Activated CD4-positive, alpha-beta memory T cell treated with anti-CD3 and anti-CD28 coated beads for 36 hours (primary cell): ENCODE results near the gene LTO1. TPM values are rescaled to one million over a fixed set of nuclear protein-coding genes. Genes with fewer than 3 reads are reported as not detected.
"Not testable (repeated sequence)": the region's sequence is repeated elsewhere in the genome, so short reads cannot be mapped to it uniquely, and the experiment has no call there.

Experiments
- CTCF ChIA-PET: fragments of 350-600 bp; sonication (Branson Sonifier 250); formaldehyde crosslinking; loops from one replicate; lab custom pipeline; 2021; ENCODE audit warnings: antibody characterized with exemption, inconsistent platforms; lab: Charles Lee
- POLR2A ChIA-PET: fragments of 350-600 bp; sonication (Branson Sonifier 250); formaldehyde crosslinking; loops from one replicate; lab custom pipeline; 2021; ENCODE audit warnings: antibody characterized with exemption; lab: Charles Lee
- DNase-seq: peaks from one replicate; pipeline ENCODE4 v3.0.0-alpha.2; 2020
- H3K27ac Mint-ChIP-seq: one replicate; pipeline ENCODE4 v1.8.0; 2021; ENCODE audit warnings: mixed read lengths
- H3K27me3 Mint-ChIP-seq: one replicate; pipeline ENCODE4 v1.8.0; 2021; ENCODE audit warnings: mixed read lengths
- H3K36me3 Mint-ChIP-seq: one replicate; pipeline ENCODE4 v1.8.0; 2021; ENCODE audit warnings: mixed read lengths
- H3K4me1 Mint-ChIP-seq: one replicate; pipeline ENCODE4 v1.8.0; 2021; ENCODE audit warnings: low read depth, mixed read lengths
- H3K4me3 Mint-ChIP-seq: one replicate; pipeline ENCODE4 v1.8.0; 2021; ENCODE audit warnings: mild to moderate bottlenecking, mixed read lengths
- H3K9me3 Mint-ChIP-seq: one replicate; pipeline ENCODE4 v1.8.0; 2021; ENCODE audit warnings: mixed read lengths
- intact Hi-C: fragments of 100-400 bp; cut with micrococcal nuclease; formaldehyde crosslinking; loops from one replicate; pipeline ENCODE4 v1.15.1; 2023
- total RNA-seq, 2 experiments: library from RNA; stranded (reverse); gene quantifications; one replicate each; pipeline ENCODE4 v1.2.3, GENCODE V29; 2021

LTO1 gene
- total RNA-seq, 2 experiments from 2014 or later: 16.3 to 16.7 TPM

- ChIA-PET POLR2A (no interaction called here), CTCF (no interaction called here)
- no peaks in the 10 kb centered on the region for H3K9me3 Mint-ChIP-seq
- H3K4me3 Mint-ChIP-seq: no peak overlapping the region
- no peak for DNase-seq
- no peaks in the 10 kb centered on the region for H3K36me3 Mint-ChIP-seq
- intact Hi-C loops: no loop called here
- peaks cover 36% of the 10 kb centered on the region for H3K27me3 Mint-ChIP-seq
- peaks cover 2% of the 10 kb centered on the region for H3K4me1 Mint-ChIP-seq
- H3K27ac Mint-ChIP-seq: no peak overlapping the region
These were observed 23.2 kb upstream of the LTO1 start for GRCh38 chr11:69698362-69698761.

DNA sequence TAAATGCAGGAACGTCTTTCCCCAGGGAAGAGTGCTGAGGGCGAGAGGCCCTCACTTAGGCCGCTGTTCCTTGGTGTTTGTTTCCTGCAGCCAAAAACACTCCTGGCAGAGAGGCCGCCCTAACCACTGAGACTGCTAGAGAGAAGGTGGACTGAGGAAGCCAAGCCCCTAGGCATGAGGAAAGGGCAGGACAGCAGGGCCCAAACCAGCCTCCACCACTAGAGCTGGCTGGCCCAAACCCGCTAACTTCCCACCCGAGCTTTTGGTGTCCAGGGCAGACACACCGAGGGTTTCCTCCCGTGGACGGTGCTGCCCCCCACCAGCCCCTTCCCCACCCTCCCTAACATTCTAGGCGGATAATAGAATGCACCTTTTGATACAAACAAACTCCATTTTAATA is 22.7 kb upstream of the LTO1 start:
- Mint-ChIP-seq H3K36me3 (no peaks in the 10 kb centered on the region), H3K27me3 (peaks cover 33% of the 10 kb centered on the region), H3K27ac (no peak overlapping the region)

DNA sequence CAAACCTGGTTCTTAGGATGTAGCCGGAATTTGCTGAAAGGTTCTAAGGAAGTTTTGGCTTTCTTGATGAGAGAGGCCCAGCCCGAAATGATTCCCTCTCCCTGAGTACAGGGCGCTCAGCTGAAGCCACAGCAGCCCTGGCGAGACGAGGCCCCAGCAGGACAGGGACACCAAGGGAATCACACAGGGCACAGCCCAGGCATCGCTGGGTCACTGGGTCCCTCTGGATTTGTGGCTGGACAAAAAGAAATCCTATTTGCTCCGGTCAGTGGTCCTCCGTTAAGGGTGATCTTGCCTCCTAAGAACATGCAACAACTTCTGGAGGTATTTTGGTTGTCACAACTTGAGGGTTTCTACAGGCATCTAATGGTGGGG is 22.3 kb upstream of the LTO1 start:
- ChIA-PET CTCF (no interaction called here), POLR2A (no interaction called here)
- Mint-ChIP-seq H3K36me3 (no peaks in the 10 kb centered on the region), H3K4me3 (no peak overlapping the region), H3K4me1 (no peaks in the 10 kb centered on the region), H3K27me3 (peaks cover 33% of the 10 kb centered on the region), H3K9me3 (no peaks in the 10 kb centered on the region), H3K27ac (no peak overlapping the region)
- no peak for DNase-seq
- intact Hi-C loops: no loop called here

More for the DNA sequence above, 22.7 kb upstream of the LTO1 start:
- Mint-ChIP-seq H3K4me1 (no peaks in the 10 kb centered on the region), H3K4me3 (no peak overlapping the region), H3K9me3 (no peaks in the 10 kb centered on the region)
- DNase-seq: no peak
- ChIA-PET POLR2A (no interaction called here), CTCF (no interaction called here)
- intact Hi-C loops: no loop called here

DNA sequence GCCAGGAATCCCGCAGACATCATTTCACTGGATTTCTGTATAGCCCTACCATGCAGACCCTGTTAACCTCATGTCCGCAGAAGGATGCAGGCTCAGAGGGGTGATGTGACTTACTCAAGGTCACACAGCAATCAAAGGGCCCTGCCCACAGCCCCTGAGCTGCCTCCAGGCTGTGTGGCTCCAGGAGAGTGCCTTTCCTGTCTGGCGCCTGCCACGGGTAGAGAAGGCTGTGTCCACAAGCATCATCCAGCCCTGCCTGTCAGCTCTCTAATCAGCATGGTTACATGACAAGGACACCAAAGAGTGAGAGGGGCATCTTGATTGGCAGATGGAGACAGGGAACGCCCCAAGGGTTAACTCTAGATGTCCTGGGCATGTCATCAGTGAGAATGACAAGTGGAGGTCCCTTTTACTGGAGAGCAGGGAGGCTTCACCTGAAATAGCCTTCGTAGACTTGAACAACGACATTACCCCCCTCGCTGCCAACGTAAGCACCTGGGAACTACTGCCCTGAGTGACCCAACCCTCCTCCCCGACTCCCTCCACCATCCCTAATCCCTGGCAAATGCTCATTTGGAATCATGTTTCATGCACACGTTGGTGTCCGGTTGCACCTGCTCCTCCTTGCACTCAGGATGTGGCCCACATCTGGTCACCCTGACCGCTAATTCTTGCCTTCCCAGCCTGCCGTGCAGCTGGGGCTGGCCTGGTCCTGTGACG is 21.8 kb upstream of the LTO1 start:
- intact Hi-C loops: no loop called here
- DNase-seq: no peak
- Mint-ChIP-seq H3K27me3 (peaks cover 37% of the 10 kb centered on the region), H3K36me3 (no peaks in the 10 kb centered on the region), H3K9me3 (no peaks in the 10 kb centered on the region), H3K27ac (no peak overlapping the region), H3K4me3 (no peak overlapping the region), H3K4me1 (no peaks in the 10 kb centered on the region)
- POLR2A ChIA-PET: interaction anchor here (0.6 kb wide), 1 partner anchor 714 kb away, joined by 3 read pairs; no protein-coding TSS in a partner anchor
- CTCF ChIA-PET: interaction anchor here (0.6 to 0.7 kb wide), 2 partner anchors 22 to 224 kb away, joined by 3 to 4 read pairs; partner anchors contain the start of gene LTO1

GRCh38 chr11:69695995-69696394 is 20.8 kb upstream of the LTO1 start:
- H3K9me3 Mint-ChIP-seq, H3K36me3 Mint-ChIP-seq, H3K4me3 Mint-ChIP-seq, intact Hi-C loops, POLR2A ChIA-PET, DNase-seq, H3K27ac Mint-ChIP-seq, H3K4me1 Mint-ChIP-seq: not testable (repeated sequence)
- CTCF ChIA-PET: interaction anchor here (1.1 kb wide), 1 partner anchor 23 kb away, joined by 3 read pairs; no protein-coding TSS in a partner anchor
- H3K27me3 Mint-ChIP-seq: peaks cover 42% of the 10 kb centered on the region

GRCh38 chr11:69695581-69695980 is 20.4 kb upstream of the LTO1 start:
- no peak overlapping the region for H3K4me3 Mint-ChIP-seq
- no peaks in the 10 kb centered on the region for H3K4me1 Mint-ChIP-seq
- no peaks in the 10 kb centered on the region for H3K9me3 Mint-ChIP-seq
- H3K27ac Mint-ChIP-seq: no peak overlapping the region
- POLR2A ChIA-PET: no interaction called here
- H3K27me3 Mint-ChIP-seq: peaks cover 41% of the 10 kb centered on the region
- no peak for DNase-seq
- intact Hi-C loops: no loop called here
- CTCF ChIA-PET: interaction anchor here (1.1 kb wide), 1 partner anchor 23 kb away, joined by 3 read pairs; no protein-coding TSS in a partner anchor
- peaks cover 2% of the 10 kb centered on the region for H3K36me3 Mint-ChIP-seq

DNA sequence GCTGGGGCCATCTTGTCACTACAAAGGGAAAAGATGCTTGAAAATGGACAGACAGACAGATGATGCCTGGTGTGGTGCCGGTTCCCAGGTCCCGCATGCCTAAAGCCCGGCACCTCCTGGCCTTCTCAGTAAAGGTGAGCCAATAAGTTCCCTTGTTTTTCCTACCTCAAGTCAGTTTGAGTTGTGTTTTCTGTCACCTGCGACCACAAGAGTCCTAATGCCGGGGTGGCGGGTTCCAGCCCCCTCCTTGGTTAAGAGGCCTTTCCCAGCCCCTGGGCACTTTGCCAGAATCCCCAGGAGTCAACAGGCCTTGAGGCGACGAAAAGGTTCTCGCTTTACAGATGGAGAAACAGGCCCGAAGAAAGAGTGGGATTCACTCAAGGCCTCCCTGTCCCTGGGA is 19.6 kb upstream of the LTO1 start:
- intact Hi-C loops: no loop called here
- CTCF ChIA-PET: no interaction called here
- Mint-ChIP-seq H3K4me3 (no peak overlapping the region), H3K36me3 (peaks cover 2% of the 10 kb centered on the region), H3K27ac (no peak overlapping the region), H3K4me1 (no peaks in the 10 kb centered on the region), H3K27me3 (peaks cover 42% of the 10 kb centered on the region), H3K9me3 (no peaks in the 10 kb centered on the region)
- POLR2A ChIA-PET: no interaction called here
- DNase-seq: no peak

DNA sequence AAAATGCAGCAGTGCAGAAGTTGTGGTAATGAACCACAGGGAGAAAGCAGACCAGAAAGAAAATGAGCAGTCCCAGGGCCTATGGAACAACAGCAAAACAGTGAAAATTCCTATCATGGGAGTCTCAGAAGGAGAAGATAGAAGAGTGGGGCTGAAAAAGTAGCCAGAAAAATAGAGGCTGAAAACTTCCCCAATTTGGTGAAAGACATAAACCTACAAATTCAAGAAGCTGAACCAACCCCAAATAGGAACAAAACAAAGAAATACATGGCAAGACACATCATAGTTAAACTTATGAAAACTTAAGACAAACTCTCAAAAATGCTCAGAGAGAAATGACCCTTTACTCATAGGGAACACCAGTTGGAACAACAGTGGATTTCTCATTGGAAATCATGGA is 17.3 kb upstream of the LTO1 start:
- DNase-seq: no peak
- Mint-ChIP-seq H3K36me3 (peaks cover 2% of the 10 kb centered on the region), H3K27me3 (peaks cover 40% of the 10 kb centered on the region), H3K9me3 (no peaks in the 10 kb centered on the region), H3K27ac (no peak overlapping the region), H3K4me3 (no peak overlapping the region), H3K4me1 (peaks cover 6% of the 10 kb centered on the region)
- intact Hi-C loops: no loop called here
- ChIA-PET CTCF (no interaction called here), POLR2A (no interaction called here)

DNA sequence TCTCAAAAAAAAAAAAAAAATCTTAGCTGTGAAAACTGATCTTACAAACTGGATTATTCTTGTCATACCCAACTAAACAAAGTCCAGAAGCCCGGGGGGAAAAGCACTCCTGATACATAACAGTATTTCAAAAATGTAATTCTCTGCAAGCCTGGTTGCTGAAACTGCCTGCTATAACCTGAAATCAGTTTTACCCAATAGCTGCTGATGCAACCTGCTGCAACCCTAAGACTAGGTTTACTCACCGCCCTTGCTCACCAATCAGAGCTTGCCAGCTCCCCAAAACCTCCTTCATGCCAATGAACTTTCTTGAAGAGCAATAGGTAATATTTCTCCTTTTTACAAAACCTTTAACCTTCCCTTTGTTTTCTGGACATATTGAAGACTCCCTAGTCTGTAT is 16.3 kb upstream of the LTO1 start:
- no peak overlapping the region for H3K27ac Mint-ChIP-seq
- no peaks in the 10 kb centered on the region for H3K9me3 Mint-ChIP-seq
- no peak overlapping the region for H3K4me3 Mint-ChIP-seq
- intact Hi-C loops: no loop called here
- peaks cover 36% of the 10 kb centered on the region for H3K27me3 Mint-ChIP-seq
- peaks cover 6% of the 10 kb centered on the region for H3K4me1 Mint-ChIP-seq
- ChIA-PET POLR2A (no interaction called here), CTCF (no interaction called here)
- peak; percentile 31 for DNase-seq
- peaks cover 2% of the 10 kb centered on the region for H3K36me3 Mint-ChIP-seq

- H3K36me3 Mint-ChIP-seq: peaks cover 2% of the 10 kb centered on the region
- H3K4me1 Mint-ChIP-seq: peaks cover 10% of the 10 kb centered on the region
- H3K4me3 Mint-ChIP-seq: no peak overlapping the region
- DNase-seq: no peak
- CTCF ChIA-PET: interaction anchor here (0.7 kb wide), 1 partner anchor 515 kb away, joined by 3 read pairs; no protein-coding TSS in a partner anchor
- POLR2A ChIA-PET: no interaction called here
- intact Hi-C loops: loop anchor here (5.0 kb wide), 1 partner anchor 153 kb away; no protein-coding TSS in a partner anchor
- H3K27ac Mint-ChIP-seq: no peak overlapping the region
- no peaks in the 10 kb centered on the region for H3K9me3 Mint-ChIP-seq
- H3K27me3 Mint-ChIP-seq: peaks cover 33% of the 10 kb centered on the region
These were observed 14.5 kb upstream of the LTO1 start for GRCh38 chr11:69689484-69690319.

GRCh38 chr11:69687969-69688771 is 13.0 kb upstream of the LTO1 start:
- H3K4me1 Mint-ChIP-seq, POLR2A ChIA-PET, CTCF ChIA-PET, H3K36me3 Mint-ChIP-seq, H3K9me3 Mint-ChIP-seq, H3K27ac Mint-ChIP-seq, H3K4me3 Mint-ChIP-seq: not testable (repeated sequence)
- DNase-seq: peak; percentile 59
- intact Hi-C loops: loop anchor here (5.0 kb wide), 1 partner anchor 154 kb away; no protein-coding TSS in a partner anchor
- peaks cover 31% of the 10 kb centered on the region for H3K27me3 Mint-ChIP-seq
